Heart left ventricle (tissue), 13 donors: ENCODE measurements around the gene SYNDIG1L.

ENCODE experiments used
- POLR2A ChIP-seq, 2 donors: fragments of 450-650 bp; IDR thresholded peaks; one replicate each; pipeline ENCODE4 v1.6.1; 2017; ENCODE audit warnings: antibody characterized with exemption in 2 of 2, mild to moderate bottlenecking in 2 of 2, moderate library complexity in 2 of 2
- TF ChIP-seq, protein P1 (sequence below), 12 donors: fragments of 200-600 bp; sonication (generic) in 4 of 12; IDR thresholded peaks; one replicate each; pipeline versions ENCODE4 v1.5.0 to v1.8.0; 2018 to 2022; ENCODE audit warnings: antibody characterized with exemption in 12 of 12, mild to moderate bottlenecking in 5 of 12
- donor health status: ischemic (EF 13 %, LVEDD 7.1; RV severe dilation, severe dysfunction).
- donor health status: DM: no; HTN: yes; CAD: no.
- donor health status: DM: no; HTN: no; CAD: no.
- donor health status: ischemic (EF 25% LVEDD 6.9; RV normal size, moderate dysfunction).
- donor health status: ischemic (EF 25% LVEDD 5.7; RV mildly dilated, moderate dysfunction).
- donor health status: ischemic (EF 35%, LVEDD 5.7; RV mildly dilated, moderate dysfunction).
- donor health status: nonischemic (EF 11% LVEDD 7.7; RV severe dilation, severe dysfunction).
- donor health status: DM: yes; HTN: yes; CAD: no.
- donor health status: PGD.
- donor health status: ischemic (EF 29% LVEDD 5.4; RV normal size, mild dysfunction).
- donor health status: nonischemic (EF 23%, LVEDD 6.1; RV moderate dilation, normal function).

DNA sequence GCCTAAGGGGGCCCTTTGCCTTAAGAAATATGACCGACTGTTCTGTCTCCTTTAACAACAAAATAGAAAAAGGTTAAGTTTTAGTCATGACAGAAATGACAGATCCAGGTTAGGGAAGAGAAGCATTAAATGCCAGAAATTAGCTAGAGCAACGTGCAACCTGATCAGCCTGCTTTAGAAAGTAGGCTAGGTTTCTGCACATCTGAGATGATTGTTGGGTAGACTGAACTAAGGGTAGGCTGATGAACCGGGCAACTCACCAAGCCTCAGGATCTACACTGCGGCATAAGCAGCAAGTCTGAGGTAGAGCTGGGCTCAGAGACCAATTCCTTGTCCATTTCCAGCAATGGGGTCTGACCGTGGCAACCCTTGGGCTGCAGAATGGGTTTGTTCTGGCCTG, 37.7 kb upstream of the SYNDIG1L start:
- TF ChIP-seq, protein P1, sequence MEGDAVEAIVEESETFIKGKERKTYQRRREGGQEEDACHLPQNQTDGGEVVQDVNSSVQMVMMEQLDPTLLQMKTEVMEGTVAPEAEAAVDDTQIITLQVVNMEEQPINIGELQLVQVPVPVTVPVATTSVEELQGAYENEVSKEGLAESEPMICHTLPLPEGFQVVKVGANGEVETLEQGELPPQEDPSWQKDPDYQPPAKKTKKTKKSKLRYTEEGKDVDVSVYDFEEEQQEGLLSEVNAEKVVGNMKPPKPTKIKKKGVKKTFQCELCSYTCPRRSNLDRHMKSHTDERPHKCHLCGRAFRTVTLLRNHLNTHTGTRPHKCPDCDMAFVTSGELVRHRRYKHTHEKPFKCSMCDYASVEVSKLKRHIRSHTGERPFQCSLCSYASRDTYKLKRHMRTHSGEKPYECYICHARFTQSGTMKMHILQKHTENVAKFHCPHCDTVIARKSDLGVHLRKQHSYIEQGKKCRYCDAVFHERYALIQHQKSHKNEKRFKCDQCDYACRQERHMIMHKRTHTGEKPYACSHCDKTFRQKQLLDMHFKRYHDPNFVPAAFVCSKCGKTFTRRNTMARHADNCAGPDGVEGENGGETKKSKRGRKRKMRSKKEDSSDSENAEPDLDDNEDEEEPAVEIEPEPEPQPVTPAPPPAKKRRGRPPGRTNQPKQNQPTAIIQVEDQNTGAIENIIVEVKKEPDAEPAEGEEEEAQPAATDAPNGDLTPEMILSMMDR (IDR thresholded peaks at IDR 0.05) = no peak
- TF ChIP-seq POLR2A (IDR thresholded peaks at IDR 0.05) = no peak
